Peyer's patch (tissue), 4 donors: ENCODE results near the gene RAB15.

ENCODE experiments used
- POLR2A ChIP-seq, 2 donors: fragments of 450-650 bp; IDR thresholded peaks; one replicate each; pipeline ENCODE4 v1.5.1; 2017; ENCODE audit warnings: antibody characterized with exemption in 2 of 2, mild to moderate bottlenecking in 2 of 2, moderate library complexity in 2 of 2
- TF ChIP-seq, protein P1 (sequence below), 6 experiments: fragments of 450-650 bp in 4 of 6; fragments of 200-600 bp in 2 of 6; sonication (generic) in 1 of 6; IDR thresholded peaks; one replicate each; pipeline ENCODE4 v1.5.1; 2017 to 2019; ENCODE audit warnings: antibody characterized with exemption in 6 of 6, mild to moderate bottlenecking in 3 of 6, moderate library complexity in 1 of 6

DNA sequence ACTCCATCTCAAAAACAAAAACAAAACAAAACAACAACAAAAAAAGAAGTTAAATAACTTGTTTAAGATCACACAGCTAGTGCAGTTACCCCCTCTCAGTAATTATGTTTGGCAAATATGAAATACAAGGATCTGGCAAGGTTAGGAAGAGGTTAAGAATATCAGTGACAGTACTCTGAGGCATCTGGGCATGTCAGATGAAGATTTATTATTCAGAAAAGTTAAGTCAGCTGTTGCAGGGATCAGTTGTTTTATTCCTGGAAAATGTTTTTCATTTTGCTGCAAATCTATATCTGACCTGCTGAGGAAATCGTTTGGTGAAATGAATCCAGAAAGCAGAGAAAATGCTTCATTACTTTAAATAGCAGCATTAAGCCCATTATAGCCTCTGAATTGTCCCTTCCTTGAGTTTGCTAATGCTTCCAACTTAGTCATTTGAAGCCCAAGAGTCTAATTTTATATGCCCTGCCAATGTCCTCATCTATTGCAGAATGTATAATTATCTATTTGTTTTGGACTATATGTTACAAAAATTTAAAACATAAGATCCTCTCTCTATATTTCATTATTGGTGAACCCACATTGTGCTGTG lies 37.7 kb downstream of the RAB15 start:
- TF ChIP-seq, protein P1, sequence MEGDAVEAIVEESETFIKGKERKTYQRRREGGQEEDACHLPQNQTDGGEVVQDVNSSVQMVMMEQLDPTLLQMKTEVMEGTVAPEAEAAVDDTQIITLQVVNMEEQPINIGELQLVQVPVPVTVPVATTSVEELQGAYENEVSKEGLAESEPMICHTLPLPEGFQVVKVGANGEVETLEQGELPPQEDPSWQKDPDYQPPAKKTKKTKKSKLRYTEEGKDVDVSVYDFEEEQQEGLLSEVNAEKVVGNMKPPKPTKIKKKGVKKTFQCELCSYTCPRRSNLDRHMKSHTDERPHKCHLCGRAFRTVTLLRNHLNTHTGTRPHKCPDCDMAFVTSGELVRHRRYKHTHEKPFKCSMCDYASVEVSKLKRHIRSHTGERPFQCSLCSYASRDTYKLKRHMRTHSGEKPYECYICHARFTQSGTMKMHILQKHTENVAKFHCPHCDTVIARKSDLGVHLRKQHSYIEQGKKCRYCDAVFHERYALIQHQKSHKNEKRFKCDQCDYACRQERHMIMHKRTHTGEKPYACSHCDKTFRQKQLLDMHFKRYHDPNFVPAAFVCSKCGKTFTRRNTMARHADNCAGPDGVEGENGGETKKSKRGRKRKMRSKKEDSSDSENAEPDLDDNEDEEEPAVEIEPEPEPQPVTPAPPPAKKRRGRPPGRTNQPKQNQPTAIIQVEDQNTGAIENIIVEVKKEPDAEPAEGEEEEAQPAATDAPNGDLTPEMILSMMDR (IDR thresholded peaks at IDR 0.05): no peak
- TF ChIP-seq POLR2A (IDR thresholded peaks at IDR 0.05): no peak
